Right ventricle myocardium superior (tissue), 1 donor: Measurements from ENCODE around the gene CDO1. TPM values are rescaled to one million over a fixed set of nuclear protein-coding genes. Genes with fewer than 3 reads are reported as not detected.
A peak's percentile ranks its signal among the peaks of the same experiment; 100 is the strongest.

Experiments used
- ATAC-seq: fragments of 200-7000 bp; cut with Tn5 transposase; one replicate; pipeline ENCODE4 v1.9.1; 2020; ENCODE audit warnings: mild to moderate bottlenecking; ENCODE audit not compliant: poor library complexity
- DNase-seq: peaks from one replicate; pipeline ENCODE4 v3.0.0-alpha.2; 2020
- intact Hi-C: fragments of 100-400 bp; cut with DNase I; formaldehyde crosslinking; loops from one replicate; pipeline ENCODE4 v1.11.2; 2022
- total RNA-seq: library from RNA; stranded (reverse); fragmentation: NEBNext Ultra II Directional; extraction: Animal tissue kit (Norgen Biotek cat#: 25700); gene quantifications from one replicate; pipeline ENCODE4 v1.2.1, GENCODE V29; 2021
- donor health status: DM: no; HTN: yes; CAD: no; lungs with severe emphysema.

The CDO1 gene
- total RNA-seq, 1 donor from 2014 or later = 9.2 TPM

GRCh38 chr5:115801984-115802383 is 14.5 kb downstream of the CDO1 start:
- intact Hi-C loops = no loop called here
- no peak for DNase-seq

GRCh38 chr5:115801152-115801551 is 15.3 kb downstream of the CDO1 start:
- ATAC-seq (no peak), DNase-seq (no peak)
- intact Hi-C loops = no loop called here

More at GRCh38 chr5:115801984-115802383, 14.5 kb downstream of the CDO1 start:
- no peak for ATAC-seq

GRCh38 chr5:115800108-115800507 is 16.4 kb downstream of the CDO1 start:
- intact Hi-C loops = no loop called here
- DNase-seq = no peak
- peak; percentile 57 for ATAC-seq

GRCh38 chr5:115798252-115798651 is 18.2 kb downstream of the CDO1 start:
- DNase-seq (no peak), ATAC-seq (peak; percentile 79)
- intact Hi-C loops = no loop called here

GRCh38 chr5:115796656-115797055 is 19.8 kb downstream of the CDO1 start:
- intact Hi-C loops = no loop called here
- ATAC-seq (no peak), DNase-seq (no peak)

- DNase-seq (no peak), ATAC-seq (no peak)
- intact Hi-C loops = no loop called here
Measured at GRCh38 chr5:115795700-115796099, 20.8 kb downstream of the CDO1 start.

- no peak for DNase-seq
- intact Hi-C loops = no loop called here
- ATAC-seq = no peak
Measured at GRCh38 chr5:115788440-115788839, 28.0 kb downstream of the CDO1 start.

GRCh38 chr5:115787426-115787825 is 29.0 kb downstream of the CDO1 start:
- intact Hi-C loops = no loop called here
- ATAC-seq (no peak), DNase-seq (peak; percentile 43)

- no peak for DNase-seq
- intact Hi-C loops = no loop called here
Measured at GRCh38 chr5:115785381-115786065, 30.9 kb downstream of the CDO1 start.

GRCh38 chr5:115778417-115778816 is 38.0 kb downstream of the CDO1 start:
- ATAC-seq = peak; percentile 56
- intact Hi-C loops = no loop called here
- DNase-seq = no peak

More at GRCh38 chr5:115785381-115786065, 30.9 kb downstream of the CDO1 start:
- no peak for ATAC-seq

- ATAC-seq (no peak), DNase-seq (no peak)
- intact Hi-C loops = no loop called here
Measured at GRCh38 chr5:115776989-115777388, 39.5 kb downstream of the CDO1 start.

- no peak for DNase-seq
- ATAC-seq = no peak
- intact Hi-C loops = no loop called here
Measured at GRCh38 chr5:115775999-115776398, 40.5 kb downstream of the CDO1 start.

- peak; percentile 37 for DNase-seq
- intact Hi-C loops = no loop called here
- peak; percentile 78 for ATAC-seq
Measured at GRCh38 chr5:115774684-115775083, 41.8 kb downstream of the CDO1 start.

- intact Hi-C loops = no loop called here
- DNase-seq = peak; percentile 47
- ATAC-seq = peak; percentile 81
Measured at GRCh38 chr5:115772731-115773475, 43.6 kb downstream of the CDO1 start.

- DNase-seq (no peak), ATAC-seq (no peak)
- intact Hi-C loops = no loop called here
Measured at GRCh38 chr5:115770466-115770865, 46.0 kb downstream of the CDO1 start.

GRCh38 chr5:115767424-115767823 is 49.0 kb downstream of the CDO1 start:
- intact Hi-C loops = no loop called here
- ATAC-seq (no peak), DNase-seq (no peak)

GRCh38 chr5:115766608-115767007 is 49.9 kb downstream of the CDO1 start:
- DNase-seq = no peak
- intact Hi-C loops = no loop called here
- ATAC-seq = no peak

GRCh38 chr5:115758356-115758755 is 58.1 kb downstream of the CDO1 start:
- intact Hi-C loops = no loop called here
- DNase-seq (no peak), ATAC-seq (no peak)

GRCh38 chr5:115755675-115756074 is 60.8 kb downstream of the CDO1 start:
- DNase-seq (no peak), ATAC-seq (no peak)
- intact Hi-C loops = no loop called here
